Effector memory CD8-positive, alpha-beta T cell (primary cell): ENCODE measurements around the gene TAS2R39.
"Not testable (repeated sequence)": the region's sequence is repeated elsewhere in the genome, so short reads cannot be mapped to it uniquely, and the experiment has no call there.

Source experiments
- ATAC-seq: fragments of 150-1000 bp; cut with Tn5 transposase; replicated peaks from 2 replicates; pipeline ENCODE4 v1.10.0; 2021; ENCODE audit warnings: mild to moderate bottlenecking, moderate library complexity
- DNase-seq, 3 experiments: peaks; one replicate each; pipeline ENCODE4 v3.0.0; 2021
- H3K27ac Mint-ChIP-seq, 2 donors: one replicate each; pipeline ENCODE4 v1.8.0; 2022; ENCODE audit warnings: mild to moderate bottlenecking in 2 of 2, mixed read lengths in 2 of 2, moderate library complexity in 2 of 2
- H3K27me3 Mint-ChIP-seq, 2 donors: one replicate each; pipeline ENCODE4 v1.8.0; 2022; ENCODE audit warnings: mixed read lengths in 2 of 2
- H3K36me3 Mint-ChIP-seq: one replicate; pipeline ENCODE4 v1.8.0; 2022; ENCODE audit warnings: mild to moderate bottlenecking, moderate library complexity, mixed read lengths; ENCODE audit not compliant: insufficient read depth
- H3K4me1 Mint-ChIP-seq, 2 donors: one replicate each; pipeline ENCODE4 v1.8.0; 2022; ENCODE audit warnings: low read depth in 2 of 2, mixed read lengths in 2 of 2
- H3K4me3 Mint-ChIP-seq, 2 donors: one replicate each; pipeline ENCODE4 v1.8.0; 2022; ENCODE audit warnings: mild to moderate bottlenecking in 2 of 2, mixed read lengths in 2 of 2, moderate library complexity in 2 of 2
- H3K9me3 Mint-ChIP-seq, 2 donors: one replicate each; pipeline ENCODE4 v1.8.0; 2022; ENCODE audit warnings: mixed read lengths in 2 of 2
- total RNA-seq, 9 experiments: gene quantifications; one replicate each; lab custom pipeline; 2026; lab: John Stamatoyannopoulos, UW

TAS2R39 gene
- 0 reads per million in 9 experiments for total RNA-seq

DNA sequence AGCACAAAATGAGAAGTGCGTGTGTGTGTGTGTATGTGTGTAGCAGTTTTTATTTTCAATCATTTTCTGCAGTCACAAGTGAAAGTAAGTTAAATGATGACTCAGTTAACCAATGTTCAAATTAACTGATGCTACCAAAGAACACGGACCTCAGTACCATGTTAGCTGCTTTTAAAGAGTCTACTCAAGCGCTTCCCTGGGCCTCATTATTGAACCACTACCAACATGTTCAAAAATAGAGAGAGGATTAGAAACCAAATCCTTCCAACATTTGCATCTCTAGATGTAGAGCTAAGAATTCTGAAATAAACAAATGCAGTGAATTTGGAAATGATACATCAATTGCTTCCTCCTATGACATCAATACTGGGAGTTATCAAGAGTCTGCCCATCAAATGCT, at the start of gene TAS2R39:
Gene TAS2R39 (plus strand): TSS at position 396 of the 400 bp plus-strand sequence. CDS start 0 bp downstream, at position 396.
- DNase-seq (no peak), ATAC-seq (no peak)
- Mint-ChIP-seq H3K36me3 (no peaks in the 10 kb centered on the region), H3K4me1 (no peaks in the 10 kb centered on the region), H3K27me3 (peaks cover 50 to 60% of the 10 kb centered on the region in 2 donors), H3K4me3 (no peak within 1 kb of the TSS), H3K9me3 (peaks cover 0 to 7% of the 10 kb centered on the region in 2 donors), H3K27ac (no peak within 1 kb of the TSS)

DNA sequence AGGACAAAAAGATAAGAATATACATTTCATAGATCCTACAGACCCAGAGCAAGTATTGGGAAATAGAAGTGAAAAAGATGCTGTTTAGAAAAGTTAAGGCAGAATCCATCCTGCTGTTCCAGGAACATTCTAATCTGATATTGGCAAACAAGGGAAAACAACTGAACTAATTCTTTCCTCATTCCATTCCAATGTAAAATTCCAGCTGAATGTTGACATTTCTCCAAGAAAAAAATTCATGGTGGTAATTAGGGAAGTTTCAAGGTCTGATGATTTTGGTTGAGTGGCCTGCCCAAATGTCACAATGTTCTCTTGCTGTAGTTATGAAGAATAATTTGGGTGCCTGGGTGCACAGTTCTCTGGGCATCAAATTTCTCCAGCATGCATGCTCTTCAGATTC, 36.1 kb upstream of the TAS2R39 start:
- ATAC-seq (no peak), DNase-seq (no peak)
- H3K4me3 Mint-ChIP-seq, result no peak overlapping the region
- no peak overlapping the region for H3K27ac Mint-ChIP-seq
- H3K36me3 Mint-ChIP-seq, result no peaks in the 10 kb centered on the region
- H3K4me1 Mint-ChIP-seq, result no peaks in the 10 kb centered on the region
- H3K27me3 Mint-ChIP-seq, result peaks cover 11 to 17% of the 10 kb centered on the region in 2 donors
- H3K9me3 Mint-ChIP-seq, result peaks cover 2 to 5% of the 10 kb centered on the region in 2 donors

DNA sequence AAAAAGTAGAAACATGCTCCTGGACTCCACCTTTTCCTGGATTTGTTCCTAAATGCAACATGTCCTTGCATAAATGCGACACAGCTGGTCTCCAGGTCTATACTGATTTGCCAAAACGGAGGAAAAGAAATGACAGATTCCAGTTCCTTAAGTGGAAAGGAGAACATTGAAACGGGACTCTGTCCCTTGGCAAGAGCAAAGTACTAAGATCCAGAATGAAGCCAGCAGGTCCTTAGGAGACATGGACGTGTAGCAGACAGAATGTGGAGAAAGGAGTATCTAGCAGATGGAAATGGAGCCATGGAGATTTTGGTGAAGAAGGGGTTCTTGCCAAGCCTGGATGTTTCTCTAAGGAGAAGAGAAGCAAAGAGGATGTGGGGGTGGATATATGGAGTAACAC, 35.2 kb upstream of the TAS2R39 start:
- H3K4me1 Mint-ChIP-seq, result no peaks in the 10 kb centered on the region

DNA sequence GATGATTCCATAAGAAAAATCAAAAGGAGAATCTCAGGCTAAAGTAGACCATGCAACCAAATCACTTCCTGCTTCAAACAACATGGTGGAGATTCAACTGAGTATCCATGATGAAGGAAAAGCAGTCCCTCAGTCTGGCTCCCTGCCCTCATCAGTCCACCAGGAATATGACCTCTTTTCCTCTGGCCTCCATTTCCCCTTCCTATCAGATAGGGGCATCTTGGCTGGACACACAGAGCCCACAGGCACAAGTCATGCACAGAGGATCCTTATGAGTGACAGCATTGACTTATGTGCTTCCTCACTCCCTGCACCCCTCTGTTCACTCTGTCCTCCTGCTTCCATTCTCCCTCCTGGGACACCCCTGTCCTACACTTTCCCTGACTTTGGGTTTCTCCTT, 34.6 kb upstream of the TAS2R39 start:
- peaks cover 2 to 5% of the 10 kb centered on the region in 2 donors for H3K9me3 Mint-ChIP-seq
- H3K36me3 Mint-ChIP-seq, result no peaks in the 10 kb centered on the region
- DNase-seq (no peak), ATAC-seq (no peak)
- H3K27ac Mint-ChIP-seq, result no peak overlapping the region
- H3K4me3 Mint-ChIP-seq, result no peak overlapping the region
- peaks cover 15 to 16% of the 10 kb centered on the region in 2 donors for H3K27me3 Mint-ChIP-seq
- no peaks in the 10 kb centered on the region for H3K4me1 Mint-ChIP-seq

More for the DNA sequence above, 35.2 kb upstream of the TAS2R39 start:
- ATAC-seq (no peak), DNase-seq (no peak)
- Mint-ChIP-seq H3K9me3 (peaks cover 2 to 5% of the 10 kb centered on the region in 2 donors), H3K27ac (no peak overlapping the region), H3K36me3 (no peaks in the 10 kb centered on the region), H3K4me3 (no peak overlapping the region), H3K27me3 (peaks cover 12 to 17% of the 10 kb centered on the region in 2 donors)

DNA sequence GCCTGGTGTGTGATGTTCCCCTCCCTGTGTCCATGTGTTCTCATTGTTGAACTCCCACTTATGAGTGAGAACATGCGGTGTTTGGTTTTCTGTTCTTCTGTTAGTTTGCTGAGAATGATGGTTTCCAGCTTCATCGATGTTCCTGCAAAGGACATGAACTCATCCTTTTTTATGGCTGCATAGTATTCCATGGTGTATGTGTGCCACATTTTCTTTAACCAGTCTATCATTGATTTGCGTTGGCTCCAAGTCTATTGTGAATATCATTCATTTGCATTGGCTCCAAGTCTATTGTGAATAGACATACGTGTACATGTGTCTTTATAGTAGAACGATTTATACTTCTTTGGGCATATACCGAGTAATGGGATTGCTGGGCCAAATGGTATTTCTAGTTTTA, 32.5 kb upstream of the TAS2R39 start:
- H3K9me3 Mint-ChIP-seq, H3K27ac Mint-ChIP-seq, ATAC-seq, H3K36me3 Mint-ChIP-seq, DNase-seq, H3K4me3 Mint-ChIP-seq, H3K4me1 Mint-ChIP-seq: not testable (repeated sequence)
- H3K27me3 Mint-ChIP-seq, result peaks cover 14% of the 10 kb centered on the region in 2 donors

DNA sequence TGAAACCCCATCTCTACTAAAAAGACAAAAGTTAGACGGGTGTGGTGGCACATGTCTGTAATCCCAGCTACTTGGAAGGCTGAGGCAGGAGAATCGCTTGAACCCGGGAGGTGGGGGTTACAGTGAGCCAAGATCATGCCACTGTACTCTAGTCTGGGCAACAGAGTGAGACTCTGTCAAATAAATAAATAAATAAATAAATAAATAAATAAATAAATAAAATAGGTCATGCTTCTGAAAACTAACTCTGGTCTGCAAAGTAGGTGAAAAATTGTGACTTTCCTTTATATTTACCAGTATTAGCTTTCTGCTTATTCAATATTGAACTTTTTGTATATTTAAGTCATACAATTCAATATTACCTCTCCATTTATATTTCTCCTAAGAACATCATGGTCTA, 24.6 kb upstream of the TAS2R39 start:
- H3K9me3 Mint-ChIP-seq, H3K36me3 Mint-ChIP-seq, H3K4me3 Mint-ChIP-seq, H3K27ac Mint-ChIP-seq, H3K4me1 Mint-ChIP-seq, DNase-seq, ATAC-seq: not testable (repeated sequence)
- peaks cover 9 to 16% of the 10 kb centered on the region in 2 donors for H3K27me3 Mint-ChIP-seq

DNA sequence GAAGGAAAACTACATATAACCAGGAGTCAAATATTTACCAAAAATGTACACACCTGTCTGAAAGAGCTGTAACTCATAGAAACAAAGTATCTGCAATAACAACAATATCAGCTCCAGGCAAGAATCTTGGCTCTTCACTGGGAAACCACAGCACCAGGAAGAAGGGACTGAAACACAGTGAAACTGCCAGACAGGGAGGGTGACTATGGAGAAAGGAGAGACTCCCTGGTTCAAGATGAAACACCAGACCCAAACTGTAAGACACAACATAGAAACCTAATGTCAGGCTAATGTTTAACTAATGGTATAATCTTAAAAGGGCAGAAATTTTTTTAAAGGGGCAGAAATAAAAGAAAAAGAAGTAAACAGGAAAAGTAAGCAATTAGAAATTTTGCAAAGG, 11.5 kb upstream of the TAS2R39 start:
- Mint-ChIP-seq H3K27me3 (peaks cover 60 to 62% of the 10 kb centered on the region in 2 donors), H3K36me3 (no peaks in the 10 kb centered on the region), H3K9me3 (peaks cover 0 to 1% of the 10 kb centered on the region in 2 donors), H3K27ac (no peak overlapping the region), H3K4me3 (no peak overlapping the region), H3K4me1 (no peaks in the 10 kb centered on the region)
- DNase-seq (no peak), ATAC-seq (no peak)

DNA sequence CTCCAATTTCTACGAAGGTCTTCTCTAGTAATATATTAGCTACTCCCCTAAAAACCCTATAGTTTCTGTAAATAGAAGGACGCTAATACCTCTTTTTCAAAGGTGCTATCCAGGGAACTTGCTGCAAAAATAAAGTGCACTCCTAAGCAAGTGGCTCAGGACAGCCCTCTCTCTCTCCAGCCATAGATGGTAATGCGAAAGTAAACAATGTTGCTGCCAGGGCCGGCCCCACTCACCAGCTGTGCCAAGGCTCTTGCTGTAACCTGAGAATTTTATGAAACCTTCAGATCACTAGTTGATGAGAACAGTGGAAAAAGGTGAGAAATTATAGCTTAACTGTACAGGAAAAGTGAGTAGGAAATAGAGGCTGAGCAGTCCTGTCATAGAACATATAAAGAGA, 10.9 kb upstream of the TAS2R39 start:
- DNase-seq (no peak), ATAC-seq (no peak)
- H3K4me3 Mint-ChIP-seq, result no peak overlapping the region
- H3K27me3 Mint-ChIP-seq, result peaks cover 54 to 56% of the 10 kb centered on the region in 2 donors
- H3K27ac Mint-ChIP-seq, result no peak overlapping the region
- no peaks in the 10 kb centered on the region for H3K4me1 Mint-ChIP-seq
- peaks cover 0 to 4% of the 10 kb centered on the region in 2 donors for H3K9me3 Mint-ChIP-seq
- no peaks in the 10 kb centered on the region for H3K36me3 Mint-ChIP-seq

DNA sequence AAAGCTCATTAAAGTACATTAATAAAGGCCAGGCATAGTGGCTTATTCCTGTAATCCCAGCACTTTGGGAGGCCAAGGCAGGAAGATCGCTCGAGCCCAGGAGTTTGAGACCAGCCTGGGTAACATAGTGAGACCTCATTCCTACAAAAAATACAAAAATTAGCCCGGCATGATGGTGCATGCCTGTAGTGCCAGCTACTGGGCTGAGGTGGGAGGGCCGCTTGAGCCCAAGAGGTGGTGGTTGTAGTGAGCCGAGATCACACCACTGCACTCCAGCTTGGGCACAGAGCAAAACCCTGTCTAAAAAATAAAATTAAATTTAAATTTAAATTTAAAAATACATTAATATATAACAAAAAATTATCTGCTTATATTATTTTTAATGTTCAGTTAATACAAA, 7.1 kb upstream of the TAS2R39 start:
- DNase-seq (no peak), ATAC-seq (no peak)
- Mint-ChIP-seq H3K4me1 (no peaks in the 10 kb centered on the region), H3K36me3 (no peaks in the 10 kb centered on the region), H3K4me3 (no peak overlapping the region), H3K9me3 (peaks cover 0 to 18% of the 10 kb centered on the region in 2 donors), H3K27me3 (peaks cover 33 to 34% of the 10 kb centered on the region in 2 donors), H3K27ac (no peak overlapping the region)

DNA sequence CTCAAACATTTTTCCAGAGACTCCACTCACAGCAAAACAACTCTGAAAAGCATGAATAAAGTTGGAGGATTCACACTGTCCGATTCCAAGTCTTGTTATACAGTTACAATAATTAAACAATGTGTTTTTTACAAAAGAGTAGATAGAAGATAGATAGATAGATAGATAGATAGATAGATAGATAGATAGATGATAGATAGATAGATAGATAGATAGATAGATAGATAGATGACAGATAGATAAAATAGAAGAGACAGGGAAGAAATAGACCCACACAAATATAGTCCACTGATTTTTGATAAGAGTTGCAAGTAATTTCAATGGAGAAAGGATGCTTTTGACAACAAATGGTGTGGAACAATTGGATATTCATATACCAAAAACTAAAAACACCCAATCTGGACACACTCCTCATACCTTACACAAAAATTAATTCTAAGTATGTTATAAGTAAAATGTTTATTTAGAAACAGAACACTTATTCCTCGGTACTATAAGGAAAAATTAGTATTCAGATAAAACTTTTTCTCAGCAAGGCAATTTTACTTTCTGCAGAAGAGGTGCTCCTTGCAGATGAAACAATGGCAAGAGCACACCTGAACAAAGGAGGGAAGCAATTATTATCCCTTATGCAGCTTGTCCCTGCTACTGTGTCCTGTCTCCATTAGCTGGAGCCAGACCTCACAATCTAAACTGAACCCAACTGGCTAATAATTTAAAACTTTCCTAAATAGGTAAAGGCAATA, 5.7 kb upstream of the TAS2R39 start:
- H3K36me3 Mint-ChIP-seq, result no peaks in the 10 kb centered on the region
- ATAC-seq, result no peak
- no peak overlapping the region for H3K4me3 Mint-ChIP-seq
- peaks cover 0 to 18% of the 10 kb centered on the region in 2 donors for H3K9me3 Mint-ChIP-seq
- DNase-seq, result no peak
- H3K27ac Mint-ChIP-seq, result no peak overlapping the region
- peaks cover 28 to 34% of the 10 kb centered on the region in 2 donors for H3K27me3 Mint-ChIP-seq
- H3K4me1 Mint-ChIP-seq, result no peaks in the 10 kb centered on the region

DNA sequence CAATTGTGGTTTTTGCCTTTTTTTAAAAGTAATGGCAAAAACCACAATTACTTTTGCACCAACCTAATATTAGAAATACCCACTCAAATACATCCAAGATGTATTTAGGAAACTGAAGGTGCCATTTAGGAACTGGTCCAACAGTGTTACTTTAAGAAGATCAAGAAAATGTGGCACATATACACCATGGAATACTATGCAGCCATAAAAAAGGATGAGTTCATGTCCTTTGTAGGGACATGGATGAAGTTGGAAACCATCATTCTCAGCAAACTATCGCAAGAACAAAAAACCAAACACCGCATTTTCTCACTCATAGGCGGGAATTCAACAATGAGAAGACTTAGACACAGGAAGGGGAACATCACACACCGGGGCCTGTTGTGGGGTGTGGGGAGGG, 2.4 kb upstream of the TAS2R39 start:
- not testable (repeated sequence) for H3K4me3 Mint-ChIP-seq, ATAC-seq
- H3K27me3 Mint-ChIP-seq, result peaks cover 38 to 46% of the 10 kb centered on the region in 2 donors

DNA sequence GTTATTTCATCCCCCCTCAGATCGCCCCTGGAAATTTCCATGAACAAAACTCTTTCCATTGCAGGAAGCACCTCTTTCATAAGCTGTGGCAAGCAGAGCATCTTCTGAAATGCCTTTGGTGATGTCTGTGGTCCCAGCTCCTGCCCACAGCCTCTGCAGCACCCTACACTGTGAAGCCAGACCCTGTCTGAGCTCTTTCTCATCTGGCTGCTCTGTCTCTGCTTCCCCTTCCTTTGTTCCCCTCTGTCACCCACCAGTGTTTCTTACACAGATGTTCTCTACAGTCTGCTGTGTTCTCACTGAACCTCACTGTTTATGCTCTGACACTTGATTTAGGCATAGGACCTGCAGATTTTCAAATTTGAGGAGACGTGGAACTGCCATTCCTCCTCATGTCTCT, 1.9 kb upstream of the TAS2R39 start:
- Mint-ChIP-seq H3K4me1 (no peaks in the 10 kb centered on the region), H3K4me3 (no peak overlapping the region), H3K36me3 (no peaks in the 10 kb centered on the region), H3K27me3 (peaks cover 44 to 52% of the 10 kb centered on the region in 2 donors), H3K9me3 (peaks cover 0 to 18% of the 10 kb centered on the region in 2 donors), H3K27ac (no peak overlapping the region)
- no peak for ATAC-seq
- DNase-seq, result no peak

More for the DNA sequence above, 2.4 kb upstream of the TAS2R39 start:
- not testable (repeated sequence) for H3K36me3 Mint-ChIP-seq, H3K4me1 Mint-ChIP-seq, DNase-seq, H3K27ac Mint-ChIP-seq
- peaks cover 0 to 18% of the 10 kb centered on the region in 2 donors for H3K9me3 Mint-ChIP-seq

DNA sequence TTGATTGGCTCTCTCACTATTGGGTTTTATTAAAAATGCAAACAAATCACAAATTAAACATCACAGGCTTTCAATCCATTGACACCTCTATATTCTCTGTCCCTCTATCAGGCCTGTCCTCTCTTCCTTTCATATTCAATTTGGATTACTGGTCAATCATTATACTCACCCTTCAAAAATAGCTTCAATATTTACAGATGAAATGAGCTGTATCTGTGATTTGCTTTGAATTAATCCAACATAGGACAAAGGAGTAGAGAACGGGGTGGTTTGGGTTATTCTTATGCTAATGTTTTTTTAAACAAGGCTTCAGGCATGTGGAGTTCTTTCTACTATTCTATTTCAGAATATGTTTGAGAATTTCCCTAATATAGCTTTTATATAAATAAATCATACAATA, 2.3 kb downstream of the TAS2R39 start:
- DNase-seq (no peak), ATAC-seq (no peak)
- no peaks in the 10 kb centered on the region for H3K4me1 Mint-ChIP-seq
- H3K9me3 Mint-ChIP-seq, result no peaks in the 10 kb centered on the region
- peaks cover 40 to 51% of the 10 kb centered on the region in 2 donors for H3K27me3 Mint-ChIP-seq
- no peaks in the 10 kb centered on the region for H3K36me3 Mint-ChIP-seq
- no peak overlapping the region for H3K4me3 Mint-ChIP-seq
- H3K27ac Mint-ChIP-seq, result no peak overlapping the region

DNA sequence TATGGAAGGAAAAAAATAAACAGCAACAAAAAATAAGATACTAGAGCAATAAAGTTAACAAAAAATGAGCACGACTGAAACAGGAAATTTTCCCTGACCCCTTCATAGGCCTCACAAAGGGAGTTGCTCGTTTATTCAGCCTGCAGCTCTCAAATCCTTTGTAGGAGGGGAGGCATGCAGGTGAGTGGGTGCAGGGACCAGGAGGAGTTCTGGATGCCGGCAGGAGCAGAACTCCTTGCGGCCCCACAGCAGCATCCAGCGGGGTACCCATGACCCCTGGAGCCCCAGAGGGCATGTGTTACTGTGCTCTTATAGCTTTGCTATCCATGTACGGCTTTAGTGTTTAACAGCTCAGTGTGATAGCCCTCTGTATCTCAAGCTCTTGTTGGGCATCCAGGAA, 5.8 kb downstream of the TAS2R39 start:
- Mint-ChIP-seq H3K4me3 (no peak overlapping the region), H3K36me3 (no peaks in the 10 kb centered on the region), H3K4me1 (no peaks in the 10 kb centered on the region), H3K9me3 (no peaks in the 10 kb centered on the region), H3K27ac (no peak overlapping the region), H3K27me3 (peaks cover 28 to 32% of the 10 kb centered on the region in 2 donors)
- no peak for ATAC-seq
- no peak for DNase-seq
